ENCODE results near the gene POLR3G.

The POLR3G gene

DNA sequence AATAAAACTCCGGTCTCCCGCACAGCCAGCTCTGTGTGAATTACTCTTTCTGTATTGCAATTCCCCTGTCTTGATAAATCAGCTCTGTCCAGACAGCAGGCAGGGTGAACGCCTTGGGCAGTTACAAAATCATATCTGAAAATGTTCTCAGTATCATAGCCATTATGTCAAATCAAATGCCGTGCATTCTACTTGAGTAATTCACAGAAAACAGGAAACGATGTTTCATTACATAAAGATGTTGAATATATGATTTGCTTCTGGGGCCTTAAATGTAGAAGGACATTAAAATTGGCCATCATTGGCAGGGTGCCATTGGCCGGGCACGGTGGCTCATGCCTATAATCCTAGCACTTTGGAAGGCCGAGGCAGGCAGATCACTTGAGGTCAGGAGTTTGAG lies 8.5 kb downstream of the POLR3G start:
- H3K4me1 ChIP-seq (ENCODE audit: low read length), result no peaks in the 10 kb centered on the region
- no peaks in the 10 kb centered on the region for H3K36me3 ChIP-seq (replicated peaks; ENCODE audit: low read depth, low read length)
- no peak overlapping the region for H3K9ac ChIP-seq (ENCODE audit: low read length)
- no peaks in the 10 kb centered on the region for H4K20me1 ChIP-seq (ENCODE audit: insufficient read depth, low read length)
- no peak overlapping the region for H3K27ac ChIP-seq (ENCODE audit: low read length)
- H3K27me3 ChIP-seq (ENCODE audit: low read depth, low read length), result no peaks in the 10 kb centered on the region
- no peak overlapping the region for H3K4me2 ChIP-seq (ENCODE audit: low read length)
- no peak overlapping the region for H3K4me3 ChIP-seq (ENCODE audit: low read length)
- TF ChIP-seq, protein P1, sequence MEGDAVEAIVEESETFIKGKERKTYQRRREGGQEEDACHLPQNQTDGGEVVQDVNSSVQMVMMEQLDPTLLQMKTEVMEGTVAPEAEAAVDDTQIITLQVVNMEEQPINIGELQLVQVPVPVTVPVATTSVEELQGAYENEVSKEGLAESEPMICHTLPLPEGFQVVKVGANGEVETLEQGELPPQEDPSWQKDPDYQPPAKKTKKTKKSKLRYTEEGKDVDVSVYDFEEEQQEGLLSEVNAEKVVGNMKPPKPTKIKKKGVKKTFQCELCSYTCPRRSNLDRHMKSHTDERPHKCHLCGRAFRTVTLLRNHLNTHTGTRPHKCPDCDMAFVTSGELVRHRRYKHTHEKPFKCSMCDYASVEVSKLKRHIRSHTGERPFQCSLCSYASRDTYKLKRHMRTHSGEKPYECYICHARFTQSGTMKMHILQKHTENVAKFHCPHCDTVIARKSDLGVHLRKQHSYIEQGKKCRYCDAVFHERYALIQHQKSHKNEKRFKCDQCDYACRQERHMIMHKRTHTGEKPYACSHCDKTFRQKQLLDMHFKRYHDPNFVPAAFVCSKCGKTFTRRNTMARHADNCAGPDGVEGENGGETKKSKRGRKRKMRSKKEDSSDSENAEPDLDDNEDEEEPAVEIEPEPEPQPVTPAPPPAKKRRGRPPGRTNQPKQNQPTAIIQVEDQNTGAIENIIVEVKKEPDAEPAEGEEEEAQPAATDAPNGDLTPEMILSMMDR (IDR thresholded peaks at IDR 0.05; ENCODE audit: low read depth, low read length), result no peak
- TF ChIP-seq EZH2phosphoT487 (IDR thresholded peaks at IDR 0.05; ENCODE audit: low read depth), result no peak
- no peak overlapping the region for H2AFZ ChIP-seq (ENCODE audit: low read depth, low read length)
- H3K79me2 ChIP-seq (ENCODE audit: low read length), result peaks cover 7% of the 10 kb centered on the region; the same call in 1 of the 2 replicates
- no peaks in the 10 kb centered on the region for H3K9me3 ChIP-seq (ENCODE audit: insufficient read depth, low read length)

DNA sequence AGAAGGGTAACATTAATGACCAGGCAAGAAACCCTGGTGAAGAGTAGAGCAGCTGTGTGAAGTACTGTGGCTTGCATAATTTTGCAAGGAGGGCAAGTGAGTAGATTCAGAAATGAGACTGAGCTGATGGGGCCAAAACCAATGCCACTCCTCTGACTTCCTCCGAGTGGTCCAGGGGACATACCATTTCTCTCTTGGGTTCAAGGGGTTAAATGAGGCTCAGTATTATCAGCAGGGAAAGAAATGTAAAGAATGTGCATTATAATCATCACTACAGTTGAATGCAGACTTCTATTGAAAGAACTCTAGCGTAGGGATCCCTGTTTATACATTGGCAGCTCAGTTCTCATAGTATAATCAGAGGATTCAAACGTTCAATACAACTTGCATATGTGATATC lies 9.9 kb downstream of the POLR3G start:
- no peak overlapping the region for H2AFZ ChIP-seq (ENCODE audit: low read depth, low read length)
- TF ChIP-seq EZH2phosphoT487 (IDR thresholded peaks at IDR 0.05; ENCODE audit: low read depth), result no peak
- TF ChIP-seq, protein P1 (IDR thresholded peaks at IDR 0.05; ENCODE audit: low read depth, low read length), result no peak
- no peaks in the 10 kb centered on the region for H3K27me3 ChIP-seq (ENCODE audit: low read depth, low read length)
- no peak overlapping the region for H3K9ac ChIP-seq (ENCODE audit: low read length)
- no peaks in the 10 kb centered on the region for H3K9me3 ChIP-seq (ENCODE audit: insufficient read depth, low read length)
- H4K20me1 ChIP-seq (ENCODE audit: insufficient read depth, low read length), result no peaks in the 10 kb centered on the region
- no peak overlapping the region for H3K4me3 ChIP-seq (ENCODE audit: low read length)
- H3K4me2 ChIP-seq (ENCODE audit: low read length), result no peak overlapping the region
- H3K36me3 ChIP-seq (replicated peaks; ENCODE audit: low read depth, low read length), result no peaks in the 10 kb centered on the region
- peaks cover 7% of the 10 kb centered on the region; the same call in 1 of the 2 replicates for H3K79me2 ChIP-seq (ENCODE audit: low read length)
- H3K4me1 ChIP-seq (ENCODE audit: low read length), result no peaks in the 10 kb centered on the region
- no peak overlapping the region for H3K27ac ChIP-seq (ENCODE audit: low read length)

DNA sequence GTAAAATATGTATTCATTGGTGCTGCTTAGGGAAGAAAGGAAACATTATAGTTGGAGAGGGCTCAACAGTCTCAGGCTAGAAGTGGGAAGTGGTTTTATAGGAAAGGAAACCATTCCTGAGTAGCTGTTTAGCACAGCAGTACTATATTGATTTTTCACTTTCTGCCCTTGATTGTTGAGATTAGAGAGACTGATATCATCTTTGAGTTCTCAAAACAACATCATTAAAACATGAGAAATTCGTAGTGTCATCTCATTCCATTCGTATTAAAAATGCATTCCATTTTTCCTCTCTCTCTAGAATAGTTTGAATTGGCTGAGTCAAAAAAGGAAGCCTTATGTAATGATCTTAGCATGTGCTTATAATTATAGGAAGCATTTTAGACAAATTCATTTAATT lies 14.1 kb downstream of the POLR3G start:
- no peak overlapping the region for H3K4me2 ChIP-seq (ENCODE audit: low read length)
- no peak overlapping the region for H3K9ac ChIP-seq (ENCODE audit: low read length)
- H2AFZ ChIP-seq (ENCODE audit: low read depth, low read length), result no peak overlapping the region
- no peaks in the 10 kb centered on the region for H4K20me1 ChIP-seq (ENCODE audit: insufficient read depth, low read length)
- H3K36me3 ChIP-seq (replicated peaks; ENCODE audit: low read depth, low read length), result no peaks in the 10 kb centered on the region
- no peaks in the 10 kb centered on the region for H3K9me3 ChIP-seq (ENCODE audit: insufficient read depth, low read length)
- no peaks in the 10 kb centered on the region for H3K27me3 ChIP-seq (ENCODE audit: low read depth, low read length)
- no peak overlapping the region for H3K4me3 ChIP-seq (ENCODE audit: low read length)
- H3K27ac ChIP-seq (ENCODE audit: low read length), result no peak overlapping the region
- no peaks in the 10 kb centered on the region for H3K79me2 ChIP-seq (ENCODE audit: low read length)
- no peaks in the 10 kb centered on the region for H3K4me1 ChIP-seq (ENCODE audit: low read length)
- no peak for TF ChIP-seq EZH2phosphoT487 (IDR thresholded peaks at IDR 0.05; ENCODE audit: low read depth)
- TF ChIP-seq, protein P1 (IDR thresholded peaks at IDR 0.05; ENCODE audit: low read depth, low read length), result no peak

DNA sequence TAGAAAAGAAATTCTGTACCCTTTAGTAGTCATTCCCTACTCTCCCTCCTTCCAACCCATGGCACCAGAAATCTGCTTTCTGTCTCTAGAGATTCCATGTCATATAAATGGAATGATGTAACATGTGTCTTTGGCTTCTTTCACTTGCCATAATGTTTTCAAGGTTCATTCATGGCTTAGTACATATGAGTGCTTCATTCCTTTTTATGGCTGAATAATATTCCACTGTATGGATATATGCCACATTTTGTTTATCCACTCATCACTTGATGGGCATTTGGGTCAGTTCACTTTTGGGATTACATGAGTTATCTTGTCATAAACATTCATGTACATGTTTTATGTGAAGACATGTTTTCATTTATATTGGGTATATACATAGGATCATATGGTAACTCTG lies 19.4 kb downstream of the POLR3G start:
- no peaks in the 10 kb centered on the region for H4K20me1 ChIP-seq (ENCODE audit: insufficient read depth, low read length)
- peaks cover 7% of the 10 kb centered on the region for H3K36me3 ChIP-seq (replicated peaks; ENCODE audit: low read depth, low read length)
- TF ChIP-seq, protein P1 (IDR thresholded peaks at IDR 0.05; ENCODE audit: low read depth, low read length), result no peak
- no peak for TF ChIP-seq EZH2phosphoT487 (IDR thresholded peaks at IDR 0.05; ENCODE audit: low read depth)
- no peak overlapping the region for H3K27ac ChIP-seq (ENCODE audit: low read length)
- no peaks in the 10 kb centered on the region for H3K79me2 ChIP-seq (ENCODE audit: low read length)
- no peaks in the 10 kb centered on the region for H3K4me1 ChIP-seq (ENCODE audit: low read length)
- H3K27me3 ChIP-seq (ENCODE audit: low read depth, low read length), result no peaks in the 10 kb centered on the region
- H3K9ac ChIP-seq (ENCODE audit: low read length), result no peak overlapping the region
- no peak overlapping the region for H2AFZ ChIP-seq (ENCODE audit: low read depth, low read length)
- no peaks in the 10 kb centered on the region for H3K9me3 ChIP-seq (ENCODE audit: insufficient read depth, low read length)
- H3K4me2 ChIP-seq (ENCODE audit: low read length), result no peak overlapping the region
- no peak overlapping the region for H3K4me3 ChIP-seq (ENCODE audit: low read length)
